CD8-positive, alpha-beta memory T cell (primary cell): ENCODE measurements around the gene RASL12. TPM values are rescaled to one million over a fixed set of nuclear protein-coding genes. Genes with fewer than 3 reads are reported as not detected.

Experiments
- CTCF ChIA-PET: fragments of 350-600 bp; sonication (Branson Sonifier 250); formaldehyde crosslinking; loops from one replicate; lab custom pipeline; 2021; ENCODE audit warnings: antibody characterized with exemption; lab: Charles Lee
- POLR2A ChIA-PET: fragments of 350-600 bp; sonication (Branson Sonifier 250); formaldehyde crosslinking; loops from one replicate; lab custom pipeline; 2021; ENCODE audit warnings: antibody characterized with exemption; lab: Charles Lee
- DNase-seq, 5 donors: peaks; one replicate each; pipeline versions ENCODE4 v3.0.0 to v3.0.0-alpha.2; 2020 to 2022; ENCODE audit warnings: mixed read lengths in 1 of 5
- H3K27ac ChIP-seq: one replicate; pipeline ENCODE4 v1.7.0; 2013; ENCODE audit warnings: low read depth, mild to moderate bottlenecking, low read length, moderate library complexity
- H3K27me3 ChIP-seq: 2 replicates; pipeline ENCODE4 v1.7.0; 2013; ENCODE audit warnings: low read length, mild to moderate bottlenecking; ENCODE audit not compliant: insufficient read depth, poor library complexity, severe bottlenecking
- H3K36me3 ChIP-seq: 2 replicates; pipeline ENCODE4 v1.7.0; 2013; ENCODE audit warnings: mild to moderate bottlenecking, low read length, moderate library complexity; ENCODE audit not compliant: insufficient read depth
- H3K4me1 ChIP-seq: 2 replicates; pipeline ENCODE4 v1.7.0; 2013; ENCODE audit warnings: mild to moderate bottlenecking, low read length, moderate library complexity; ENCODE audit not compliant: insufficient read depth
- H3K4me3 ChIP-seq: 2 replicates; pipeline ENCODE4 v1.7.0; 2013; ENCODE audit warnings: mild to moderate bottlenecking, low read length
- H3K9me3 ChIP-seq: 2 replicates; pipeline ENCODE4 v1.7.0; 2013; ENCODE audit warnings: mild to moderate bottlenecking, low read length
- H3K27ac Mint-ChIP-seq, 8 donors: one replicate each; pipeline ENCODE4 v1.8.0; 2020 to 2021; ENCODE audit warnings: mixed read lengths in 8 of 8, mild to moderate bottlenecking in 6 of 8, inconsistent platforms in 3 of 8, moderate library complexity in 3 of 8
- H3K27me3 Mint-ChIP-seq, 2 donors: one replicate each; pipeline ENCODE4 v1.8.0; 2020 to 2021; ENCODE audit warnings: mixed read lengths in 2 of 2, mild to moderate bottlenecking in 1 of 2, moderate library complexity in 1 of 2
- H3K36me3 Mint-ChIP-seq, 3 donors: one replicate each; pipeline ENCODE4 v1.8.0; 2020 to 2021; ENCODE audit warnings: mixed read lengths in 3 of 3, inconsistent platforms in 1 of 3, mild to moderate bottlenecking in 1 of 3
- H3K4me1 Mint-ChIP-seq, 3 donors: one replicate each; pipeline ENCODE4 v1.8.0; 2020 to 2021; ENCODE audit warnings: mixed read lengths in 3 of 3, inconsistent platforms in 1 of 3, mild to moderate bottlenecking in 1 of 3
- H3K4me3 Mint-ChIP-seq, 7 donors: one replicate each; pipeline ENCODE4 v1.8.0; 2020 to 2021; ENCODE audit warnings: mixed read lengths in 7 of 7, mild to moderate bottlenecking in 6 of 7, moderate library complexity in 4 of 7, inconsistent platforms in 2 of 7
- H3K9me3 Mint-ChIP-seq, 5 donors: one replicate each; pipeline ENCODE4 v1.8.0; 2020 to 2022; ENCODE audit warnings: mixed read lengths in 5 of 5, mild to moderate bottlenecking in 3 of 5, moderate library complexity in 2 of 5, inconsistent platforms in 1 of 5
- polyA plus RNA-seq: library from polyadenylated mRNA; unstranded; fragments of 300-500 nt; fragmentation: Illumina TruSeq; gene quantifications from one replicate; pipeline ENCODE4 v1.2.3, GENCODE V29; 2021
- total RNA-seq, 2 experiments: library from RNA; stranded (reverse); gene quantifications; one replicate each; pipeline ENCODE4 v1.2.3, GENCODE V29; 2021

Gene RASL12
- total and polyA plus RNA-seq, 3 experiments from 2014 or later: not detected

GRCh38 chr15:65088643-65089021 is 20.8 kb upstream of the RASL12 start:
- H3K36me3 Mint-ChIP-seq: no peaks in the 10 kb centered on the region
- Histone ChIP-seq H3K4me3 (no peak overlapping the region), H3K4me1 (no peaks in the 10 kb centered on the region), H3K9me3 (no peaks in the 10 kb centered on the region), H3K36me3 (no peaks in the 10 kb centered on the region), H3K27ac (no peak overlapping the region), H3K27me3 (peaks cover 5% of the 10 kb centered on the region)
- H3K27me3 Mint-ChIP-seq: peaks cover 8 to 24% of the 10 kb centered on the region in 2 donors
- no peaks in the 10 kb centered on the region for H3K4me1 Mint-ChIP-seq
- POLR2A ChIA-PET: no interaction called here
- H3K27ac Mint-ChIP-seq: peak overlapping the region in 1 of 8 donors; percentile 32
- CTCF ChIA-PET: no interaction called here
- no peak overlapping the region for H3K4me3 Mint-ChIP-seq
- no peak for DNase-seq
- H3K9me3 Mint-ChIP-seq: no peaks in the 10 kb centered on the region

GRCh38 chr15:65087873-65088642 is 20.3 kb upstream of the RASL12 start:
- ChIA-PET POLR2A (no interaction called here), CTCF (interaction anchor here (2.1 kb wide), 1 partner anchor 10 kb away, joined by 5 read pairs; no protein-coding TSS in a partner anchor)
- no peak overlapping the region for H3K4me3 Mint-ChIP-seq
- no peaks in the 10 kb centered on the region for H3K36me3 ChIP-seq
- H3K27me3 ChIP-seq: peaks cover 8% of the 10 kb centered on the region
- H3K27ac Mint-ChIP-seq: no peak overlapping the region
- H3K27me3 Mint-ChIP-seq: peaks cover 9 to 24% of the 10 kb centered on the region in 2 donors
- no peaks in the 10 kb centered on the region for H3K9me3 ChIP-seq
- H3K4me1 ChIP-seq: no peaks in the 10 kb centered on the region
- H3K27ac ChIP-seq: no peak overlapping the region
- H3K36me3 Mint-ChIP-seq: no peaks in the 10 kb centered on the region
- no peak for DNase-seq
- peaks cover 0 to under 1% (median 0%) of the 10 kb centered on the region in 3 donors for H3K4me1 Mint-ChIP-seq
- no peak overlapping the region for H3K4me3 ChIP-seq
- H3K9me3 Mint-ChIP-seq: no peaks in the 10 kb centered on the region

GRCh38 chr15:65087411-65087810 is 19.6 kb upstream of the RASL12 start:
- POLR2A ChIA-PET: interaction anchor here (0.6 kb wide), 1 partner anchor 446 kb away, joined by 5 read pairs; no protein-coding TSS in a partner anchor

GRCh38 chr15:65086680-65087111 is 18.9 kb upstream of the RASL12 start:
- CTCF ChIA-PET: interaction anchor here (2.1 kb wide), 1 partner anchor 9 kb away, joined by 5 read pairs; no protein-coding TSS in a partner anchor
- DNase-seq: no peak
- no peaks in the 10 kb centered on the region for H3K9me3 Mint-ChIP-seq
- peaks cover 9 to 10% (median 10%) of the 10 kb centered on the region in 3 donors for H3K4me1 Mint-ChIP-seq
- H3K27ac Mint-ChIP-seq: peak overlapping the region in 1 of 8 donors; percentile 71
- no peaks in the 10 kb centered on the region for H3K36me3 Mint-ChIP-seq
- H3K4me3 ChIP-seq: no peak overlapping the region
- peaks cover 8% of the 10 kb centered on the region for H3K27me3 ChIP-seq
- H3K9me3 ChIP-seq: no peaks in the 10 kb centered on the region
- no peak overlapping the region for H3K27ac ChIP-seq
- peaks cover 20 to 36% of the 10 kb centered on the region in 2 donors for H3K27me3 Mint-ChIP-seq
- H3K4me1 ChIP-seq: peaks cover 12% of the 10 kb centered on the region
- POLR2A ChIA-PET: interaction anchor here (0.6 kb wide), 1 partner anchor 445 kb away, joined by 5 read pairs; no protein-coding TSS in a partner anchor
- no peaks in the 10 kb centered on the region for H3K36me3 ChIP-seq
- no peak overlapping the region for H3K4me3 Mint-ChIP-seq

More at GRCh38 chr15:65087411-65087810, 19.6 kb upstream of the RASL12 start:
- CTCF ChIA-PET: interaction anchor here (2.1 kb wide), 1 partner anchor 9 kb away, joined by 5 read pairs; no protein-coding TSS in a partner anchor
- Mint-ChIP-seq H3K9me3 (no peaks in the 10 kb centered on the region), H3K27ac (no peak overlapping the region), H3K4me3 (no peak overlapping the region), H3K36me3 (no peaks in the 10 kb centered on the region), H3K4me1 (peaks cover 6 to 7% (median 6%) of the 10 kb centered on the region in 3 donors), H3K27me3 (peaks cover 15 to 31% of the 10 kb centered on the region in 2 donors)
- Histone ChIP-seq H3K27ac (no peak overlapping the region), H3K4me1 (peaks cover 5% of the 10 kb centered on the region), H3K4me3 (no peak overlapping the region), H3K27me3 (peaks cover 8% of the 10 kb centered on the region), H3K9me3 (no peaks in the 10 kb centered on the region), H3K36me3 (no peaks in the 10 kb centered on the region)
- DNase-seq: no peak

GRCh38 chr15:65085990-65086679 is 18.3 kb upstream of the RASL12 start:
- DNase-seq: no peak
- Histone ChIP-seq H3K36me3 (no peaks in the 10 kb centered on the region), H3K27me3 (peaks cover 8% of the 10 kb centered on the region), H3K9me3 (no peaks in the 10 kb centered on the region), H3K27ac (no peak overlapping the region), H3K4me1 (peaks cover 13% of the 10 kb centered on the region), H3K4me3 (no peak overlapping the region)
- Mint-ChIP-seq H3K9me3 (no peaks in the 10 kb centered on the region), H3K27ac (peak overlapping the region in 3 of 8 donors; percentile 17 to 58 (median 26)), H3K4me1 (peaks cover 9 to 10% (median 10%) of the 10 kb centered on the region in 3 donors), H3K36me3 (no peaks in the 10 kb centered on the region), H3K4me3 (no peak overlapping the region), H3K27me3 (peaks cover 26 to 39% of the 10 kb centered on the region in 2 donors)
- ChIA-PET CTCF (interaction anchor here (2.1 kb wide), 1 partner anchor 8 kb away, joined by 5 read pairs; no protein-coding TSS in a partner anchor), POLR2A (no interaction called here)

GRCh38 chr15:65085207-65085753 is 17.5 kb upstream of the RASL12 start:
- no peaks in the 10 kb centered on the region for H3K9me3 ChIP-seq
- Mint-ChIP-seq H3K4me1 (peaks cover 9 to 10% (median 10%) of the 10 kb centered on the region in 3 donors), H3K27me3 (peaks cover 30 to 47% of the 10 kb centered on the region in 2 donors), H3K27ac (no peak overlapping the region), H3K36me3 (no peaks in the 10 kb centered on the region), H3K9me3 (no peaks in the 10 kb centered on the region), H3K4me3 (no peak overlapping the region)
- no peaks in the 10 kb centered on the region for H3K36me3 ChIP-seq
- H3K27me3 ChIP-seq: peaks cover 8% of the 10 kb centered on the region
- H3K4me3 ChIP-seq: no peak overlapping the region
- CTCF ChIA-PET: no interaction called here
- H3K4me1 ChIP-seq: peaks cover 13% of the 10 kb centered on the region
- POLR2A ChIA-PET: no interaction called here
- DNase-seq: no peak
- H3K27ac ChIP-seq: no peak overlapping the region

GRCh38 chr15:65084500-65085206 is 16.9 kb upstream of the RASL12 start:
- no peaks in the 10 kb centered on the region for H3K9me3 ChIP-seq
- Mint-ChIP-seq H3K27me3 (peaks cover 30 to 47% of the 10 kb centered on the region in 2 donors), H3K4me1 (peaks cover 9 to 10% (median 10%) of the 10 kb centered on the region in 3 donors), H3K36me3 (no peaks in the 10 kb centered on the region), H3K27ac (no peak overlapping the region), H3K4me3 (no peak overlapping the region), H3K9me3 (no peaks in the 10 kb centered on the region)
- no peak overlapping the region for H3K27ac ChIP-seq
- no peak for DNase-seq
- peaks cover 8% of the 10 kb centered on the region for H3K27me3 ChIP-seq
- peaks cover 13% of the 10 kb centered on the region for H3K4me1 ChIP-seq
- CTCF ChIA-PET: no interaction called here
- no peaks in the 10 kb centered on the region for H3K36me3 ChIP-seq
- no peak overlapping the region for H3K4me3 ChIP-seq
- POLR2A ChIA-PET: no interaction called here
